H1 (cell line): ENCODE results near the gene ZNF396. TPM values are rescaled to one million over a fixed set of nuclear protein-coding genes. Genes with fewer than 3 reads are reported as not detected.
A peak's percentile ranks its signal among the peaks of the same experiment; 100 is the strongest.

Experiments
- CTCF ChIA-PET: fragments of 300-600 bp; sonication (Branson Sonifier 250); formaldehyde crosslinking; loops from one replicate; lab custom pipeline; 2021; ENCODE audit not compliant: partially characterized antibody; lab: Charles Lee
- POLR2A ChIA-PET: fragments of 300-600 bp; sonication (Branson Sonifier 250); formaldehyde crosslinking; loops from one replicate; lab custom pipeline; 2021; ENCODE audit warnings: inconsistent platforms; ENCODE audit not compliant: partially characterized antibody; lab: Charles Lee
- DNase-seq, 2 experiments: peaks; one replicate each; pipeline versions ENCODE4 v3.0.0 to v3.0.0-alpha.2; 2010 to 2022; ENCODE audit warnings: low spot score in 2 of 2, low read depth in 1 of 2, mixed read lengths in 1 of 2
- FAIRE-seq: peaks from 2 replicates; lab custom pipeline; 2011; peaks lifted over from hg19 to GRCh38; lab: Jason Lieb, UNC
- H2AFZ ChIP-seq: 2 replicates; pipeline ENCODE4 v1.8.1; 2012; ENCODE audit warnings: low read length, inconsistent platforms
- H2AK5ac ChIP-seq: 2 replicates; pipeline ENCODE4 v1.6.1; 2013; ENCODE audit warnings: low read depth, low read length
- H2BK120ac ChIP-seq: replicated peaks from 2 replicates; pipeline ENCODE3; 2013; ENCODE audit warnings: low read depth, low read length, inconsistent platforms
- H2BK12ac ChIP-seq: 2 replicates; pipeline ENCODE4 v1.6.1; 2013; ENCODE audit warnings: low read depth, low read length
- H2BK15ac ChIP-seq: 2 replicates; pipeline ENCODE4 v1.6.1; 2013; ENCODE audit warnings: low read length
- H2BK20ac ChIP-seq: 2 replicates; pipeline ENCODE4 v1.6.1; 2013; ENCODE audit warnings: low read length
- H2BK5ac ChIP-seq: 2 replicates; pipeline ENCODE4 v1.6.1; 2013; ENCODE audit warnings: low read depth, low read length
- H3K14ac ChIP-seq: 2 replicates; pipeline ENCODE4 v1.6.1; 2013; ENCODE audit warnings: inconsistent platforms; ENCODE audit not compliant: insufficient read length
- H3K18ac ChIP-seq: 2 replicates; pipeline ENCODE4 v1.6.1; 2013; ENCODE audit warnings: low read length; ENCODE audit errors: extremely low read depth
- H3K23ac ChIP-seq: 2 replicates; pipeline ENCODE4 v1.6.1; 2013; ENCODE audit warnings: inconsistent platforms; ENCODE audit not compliant: insufficient read length
- H3K23me2 ChIP-seq: 2 replicates; pipeline ENCODE4 v1.6.1; 2013; ENCODE audit warnings: low read depth, low read length
- H3K27ac ChIP-seq: 2 replicates; pipeline ENCODE4 v1.6.1; 2011; ENCODE audit warnings: low read depth, low read length, inconsistent platforms
- H3K27me3 ChIP-seq, 4 experiments: replicated peaks in 1 of 4; 1 replicate in 1 of 4; 2 replicates in 3 of 4; pipeline versions ENCODE4 v1.6.1 to v1.8.1; 2011 to 2013; ENCODE audit warnings: low read length in 3 of 4, mild to moderate bottlenecking in 3 of 4, inconsistent platforms in 2 of 4, mixed read lengths in 2 of 4, moderate library complexity in 1 of 4; ENCODE audit not compliant: control insufficient read depth in 3 of 4, insufficient read depth in 3 of 4; ENCODE audit errors: extremely low read depth in 1 of 4
- H3K36me3 ChIP-seq, 4 experiments: 2 replicates each; pipeline versions ENCODE4 v1.6.1 to v1.8.1; 2011 to 2013; ENCODE audit warnings: mild to moderate bottlenecking in 4 of 4, low read length in 3 of 4, moderate library complexity in 2 of 4, control low read depth in 1 of 4, inconsistent platforms in 1 of 4; ENCODE audit not compliant: insufficient read depth in 4 of 4, control insufficient read depth in 2 of 4
- H3K4ac ChIP-seq: replicated peaks from 2 replicates; pipeline ENCODE3; 2013; ENCODE audit warnings: low read length, low read depth, mixed read lengths, inconsistent platforms; ENCODE audit not compliant: insufficient read length
- H3K4me1 ChIP-seq, 4 experiments: replicated peaks in 1 of 4; 1 replicate in 1 of 4; 2 replicates in 3 of 4; pipeline versions ENCODE4 v1.6.1 to v1.8.1; 2011 to 2013; ENCODE audit warnings: low read length in 3 of 4, inconsistent platforms in 2 of 4, mixed read lengths in 1 of 4; ENCODE audit not compliant: insufficient read depth in 4 of 4, control insufficient read depth in 3 of 4
- H3K4me2 ChIP-seq, 2 experiments: 2 replicates each; pipeline versions ENCODE4 v1.6.1 to v1.8.1; 2011 to 2013; ENCODE audit warnings: low read depth in 2 of 2, low read length in 2 of 2, control low read depth in 1 of 2, inconsistent platforms in 1 of 2, mild to moderate bottlenecking in 1 of 2; ENCODE audit not compliant: insufficient read depth in 1 of 2
- H3K4me3 ChIP-seq, 4 experiments: fragments of 200-600, 300-600 bp in 1 of 4; sonication (generic), shearing (Covaris generic), sonication (Bioruptor Twin) in 1 of 4; 2 replicates each; pipeline versions ENCODE4 v1.5.1 to v1.8.1; 2011 to 2016; ENCODE audit warnings: low read length in 4 of 4, low read depth in 3 of 4, control low read depth in 2 of 4, inconsistent platforms in 2 of 4, mild to moderate bottlenecking in 2 of 4, mixed read lengths in 1 of 4, moderate library complexity in 1 of 4; ENCODE audit not compliant: insufficient read depth in 2 of 4; ENCODE audit errors: extremely low read depth in 1 of 4
- H3K56ac ChIP-seq: replicated peaks from 2 replicates; pipeline ENCODE3; 2013; ENCODE audit warnings: low read depth, mild to moderate bottlenecking, mixed read lengths, low read length, inconsistent platforms; ENCODE audit not compliant: insufficient read length
- H3K79me1 ChIP-seq: 2 replicates; pipeline ENCODE4 v1.6.1; 2013; ENCODE audit warnings: low read depth, low read length, control low read depth
- H3K79me2 ChIP-seq, 2 experiments: 2 replicates each; pipeline versions ENCODE4 v1.6.1 to v1.8.1; 2012 to 2013; ENCODE audit warnings: low read length in 2 of 2, mild to moderate bottlenecking in 2 of 2, inconsistent platforms in 1 of 2; ENCODE audit not compliant: insufficient read depth in 2 of 2, control insufficient read depth in 1 of 2
- H3K9ac ChIP-seq, 4 experiments: replicated peaks in 1 of 4; 1 replicate in 1 of 4; 2 replicates in 3 of 4; pipeline versions ENCODE4 v1.6.1 to v1.8.1; 2011 to 2013; ENCODE audit warnings: low read depth in 3 of 4, low read length in 3 of 4, control low read depth in 2 of 4, mild to moderate bottlenecking in 2 of 4, moderate library complexity in 2 of 4, inconsistent platforms in 1 of 4; ENCODE audit errors: extremely low read depth in 1 of 4
- H3K9me3 ChIP-seq, 2 experiments: 2 replicates each; pipeline versions ENCODE4 v1.6.1 to v1.8.1; 2012 to 2013; ENCODE audit warnings: mild to moderate bottlenecking in 2 of 2, moderate library complexity in 2 of 2, control low read depth in 1 of 2, inconsistent platforms in 1 of 2, low read depth in 1 of 2, low read length in 1 of 2, mixed read lengths in 1 of 2; ENCODE audit not compliant: insufficient read depth in 2 of 2
- H4K20me1 ChIP-seq, 2 experiments: replicated peaks in 1 of 2; 2 replicates each; pipeline versions ENCODE3 to v1.8.1; 2011 to 2013; ENCODE audit warnings: inconsistent platforms in 2 of 2, low read length in 2 of 2, mild to moderate bottlenecking in 1 of 2; ENCODE audit not compliant: insufficient read depth in 2 of 2, control insufficient read depth in 1 of 2
- H4K5ac ChIP-seq: 2 replicates; pipeline ENCODE4 v1.6.1; 2013; ENCODE audit warnings: low read length, low read depth, mixed read lengths, inconsistent platforms; ENCODE audit not compliant: insufficient read length
- H4K8ac ChIP-seq: 2 replicates; pipeline ENCODE4 v1.8.0; 2013; ENCODE audit warnings: mild to moderate bottlenecking, moderate library complexity, low read length, inconsistent platforms; ENCODE audit not compliant: insufficient read depth; ENCODE audit errors: extremely low read depth
- H4K91ac ChIP-seq: replicated peaks from 2 replicates; pipeline ENCODE3; 2013; ENCODE audit warnings: low read length, mixed read lengths, inconsistent platforms; ENCODE audit not compliant: insufficient read length
- SIX5 ChIP-seq: IDR thresholded peaks from 2 replicates; pipeline ENCODE4 v1.6.1; 2011; ENCODE audit warnings: mild to moderate bottlenecking, low read depth, low read length
- SP1 ChIP-seq: IDR thresholded peaks from 2 replicates; pipeline ENCODE4 v1.6.1; 2011; ENCODE audit warnings: low read depth, low read length
- WGBS, 2 experiments: shearing (Covaris generic) in 1 of 2; methylation state at CpG; one replicate each; pipeline versions ENCODE4 v1.1.6 to v1.1.7; 2013 to 2015; ENCODE audit warnings: low lambda C conversion rate in 2 of 2, mixed read lengths in 2 of 2, inconsistent platforms in 1 of 2, low coverage in 1 of 2, missing lambda C conversion rate in 1 of 2; ENCODE audit not compliant: insufficient replicate concordance in 2 of 2, insufficient coverage in 1 of 2, insufficient read length in 1 of 2; ENCODE audit errors: extremely low coverage in 1 of 2, missing lambda C conversion rate in 1 of 2; 5-methylcytosine and 5-hydroxymethylcytosine counted together
- polyA plus RNA-seq, 7 experiments: library from polyadenylated mRNA; depleted of rRNA in 3 of 7; stranded (reverse) in 5 of 7; unstranded in 2 of 7; fragments of >200 nt in 5 of 7; fragments of 200-250 nt in 2 of 7; gene quantifications; 1 replicate in 5 of 7; 2 replicates in 1 of 7; 4 replicates in 1 of 7; pipeline versions ENCODE4 v1.2.1 to v1.2.3, GENCODE V29; 2011 to 2013; ENCODE audit warnings: missing spikeins in 2 of 7, mixed read lengths in 2 of 7
- total RNA-seq: library from RNA; stranded (reverse); fragmentation: NEBNext Ultra II Directional; extraction: Animal tissue kit (Norgen Biotek cat#: 25700); gene quantifications from 2 replicates; pipeline ENCODE4 v1.2.1, GENCODE V29; 2021

ZNF396 gene
- total and polyA plus RNA-seq, 2 of the 8 experiments (the other 6 are each of a cell fraction or from before 2014, with no cell fraction given): 0.44 to 0.74 TPM

- Histone ChIP-seq H3K79me2 (no peaks in the 10 kb centered on the region), H3K4me1 (peaks cover 0 to 5% (median 0%) of the 10 kb centered on the region in 4 experiments; a peak in 1 of 7 replicates), H3K56ac (no peak overlapping the region), H3K9ac (peak overlapping the region in 1 of 4 experiments; percentile 40; a peak in 1 of 7 replicates), H2BK5ac (no peak overlapping the region), H3K4me2 (no peak overlapping the region), H4K5ac (no peak overlapping the region), H3K36me3 (peaks cover 0 to 31% (median 21%) of the 10 kb centered on the region in 4 experiments; a peak in 5 of 8 replicates), H2BK15ac (no peak overlapping the region), H2BK120ac (no peak overlapping the region), H4K91ac (no peak overlapping the region), H4K8ac (no peak overlapping the region)
- DNase-seq (no peak), FAIRE-seq (peak; percentile 13)
- POLR2A ChIA-PET: interaction anchor here (0.9 to 1.9 kb wide), 8 partner anchors 9 to 63 kb away, joined by 3 to 8 read pairs (median 5); partner anchors contain the start of genes ZNF24 and ZSCAN30
- TF ChIP-seq SIX5 (no peak), SP1 (0 out of 2 replicates have a peak, but pooled peaks have one; percentile 30)
- TF ChIP-seq, all 59 proteins: peak for 1
- no peak overlapping the region for H3K18ac ChIP-seq
- H2AFZ ChIP-seq: no peak overlapping the region
- CTCF ChIA-PET: interaction anchor here (1.0 kb wide), 1 partner anchor 71 kb away, joined by 3 read pairs; no protein-coding TSS in a partner anchor
- H2BK20ac ChIP-seq: no peak overlapping the region
- no peaks in the 10 kb centered on the region for H3K23me2 ChIP-seq
- H3K9me3 ChIP-seq: no peaks in the 10 kb centered on the region
- no peak overlapping the region for H2BK12ac ChIP-seq
- no peak overlapping the region for H3K14ac ChIP-seq
- H3K4me3 ChIP-seq: no peak overlapping the region
- no peak overlapping the region for H2AK5ac ChIP-seq
- H4K20me1 ChIP-seq: no peaks in the 10 kb centered on the region
- no peaks in the 10 kb centered on the region for H3K27me3 ChIP-seq
- no peak overlapping the region for H3K4ac ChIP-seq
- 79% methylated on average over 4 of the region's 4 CpGs; no CpG with 5 or more reads in 1 of the 2 experiments for WGBS, 2 experiments
- H3K23ac ChIP-seq: no peak overlapping the region
- no peaks in the 10 kb centered on the region for H3K79me1 ChIP-seq
- peak overlapping the region; percentile 2; the same call in 1 of the 2 replicates for H3K27ac ChIP-seq
Measured at GRCh38 chr18:35331367-35332087, 45.6 kb downstream of the ZNF396 start.
